GM19467 (cell line): ENCODE data around the gene EHBP1L1.

Experiments
- ATAC-seq: cut with Tn5 transposase; IDR thresholded peaks from one replicate; pipeline ENCODE4 v1.9.1; 2021; ENCODE audit warnings: mild to moderate bottlenecking, moderate library complexity; ENCODE audit not compliant: unreplicated experiment

Gene EHBP1L1

DNA sequence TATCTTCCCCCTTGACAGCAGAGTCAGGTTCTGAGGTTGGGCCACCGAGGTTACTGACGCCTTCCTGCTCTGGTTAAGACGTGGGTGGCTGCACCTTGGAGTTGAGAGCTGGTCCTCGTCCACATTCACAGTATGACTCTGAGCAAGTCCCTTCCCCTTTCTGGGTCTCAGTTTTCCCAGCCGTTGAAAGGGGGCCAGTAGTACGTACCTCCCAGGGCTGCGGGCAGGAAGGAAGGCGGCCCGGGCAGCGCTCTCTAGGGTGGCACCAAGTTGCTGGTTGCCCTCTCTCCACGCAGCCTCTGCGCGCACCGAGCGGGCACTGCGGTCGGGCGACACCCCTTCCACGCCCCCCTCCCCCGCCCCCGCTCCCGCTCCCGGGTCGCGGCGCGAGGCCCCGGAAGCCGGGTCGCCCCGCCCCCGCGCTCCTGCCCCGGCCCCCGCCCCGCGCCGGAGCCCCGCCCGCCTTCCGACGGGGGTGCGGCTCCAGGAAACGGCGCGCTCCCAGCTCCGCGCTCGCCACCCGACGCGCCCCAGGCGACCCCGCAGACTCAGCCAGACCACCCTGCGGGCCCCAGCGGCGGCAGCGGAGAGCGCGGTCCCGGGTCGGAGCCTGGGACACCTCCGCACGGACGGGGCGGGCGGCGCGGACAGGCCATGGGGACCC is at the start of gene EHBP1L1:
Gene EHBP1L1 (plus strand): TSS at position 486 of the 664 bp plus-strand sequence. CDS start 250 bp downstream, outside the sequence.
- ATAC-seq: no peak

DNA sequence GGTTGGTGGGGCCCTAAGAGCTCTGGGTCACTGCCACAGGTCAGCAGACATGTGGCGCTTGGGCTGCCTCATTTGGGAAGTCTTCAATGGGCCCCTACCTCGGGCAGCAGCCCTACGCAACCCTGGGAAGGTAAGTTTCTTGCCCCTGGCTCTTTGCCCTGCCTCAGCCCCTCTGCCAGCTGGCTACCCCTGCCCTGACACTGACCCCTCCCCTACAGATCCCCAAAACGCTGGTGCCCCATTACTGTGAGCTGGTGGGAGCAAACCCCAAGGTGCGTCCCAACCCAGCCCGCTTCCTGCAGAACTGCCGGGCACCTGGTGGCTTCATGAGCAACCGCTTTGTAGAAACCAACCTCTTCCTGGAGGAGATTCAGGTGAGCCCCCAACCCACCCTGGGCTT is 49.1 kb upstream of the EHBP1L1 start:
- ATAC-seq: no peak

DNA sequence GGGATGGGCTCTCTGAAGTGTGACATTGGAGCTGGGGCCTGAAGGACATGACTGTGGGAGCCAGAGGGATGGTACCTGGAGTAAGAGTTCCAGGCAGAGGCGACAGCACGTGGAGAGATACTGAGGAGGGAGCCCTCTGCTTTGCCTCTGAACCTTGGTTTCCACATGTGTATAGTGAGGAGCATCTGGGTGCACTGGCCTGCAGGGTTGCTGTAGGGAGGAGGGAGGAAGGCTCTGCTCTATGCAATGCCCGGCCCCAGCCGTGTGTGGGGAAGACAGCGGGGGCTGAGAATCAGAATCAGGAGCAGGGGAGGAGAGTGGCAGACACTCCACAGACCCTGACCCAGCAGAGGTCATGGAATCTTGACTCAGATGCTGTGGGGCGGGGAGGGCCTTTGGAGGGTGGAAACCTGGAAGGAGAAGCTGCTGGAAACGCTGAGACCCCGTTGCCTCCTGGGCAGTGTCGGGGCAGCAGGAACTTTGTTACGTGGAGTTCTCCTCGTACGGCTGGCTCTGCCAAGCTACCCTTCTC is 47.0 kb upstream of the EHBP1L1 start:
- no peak for ATAC-seq

DNA sequence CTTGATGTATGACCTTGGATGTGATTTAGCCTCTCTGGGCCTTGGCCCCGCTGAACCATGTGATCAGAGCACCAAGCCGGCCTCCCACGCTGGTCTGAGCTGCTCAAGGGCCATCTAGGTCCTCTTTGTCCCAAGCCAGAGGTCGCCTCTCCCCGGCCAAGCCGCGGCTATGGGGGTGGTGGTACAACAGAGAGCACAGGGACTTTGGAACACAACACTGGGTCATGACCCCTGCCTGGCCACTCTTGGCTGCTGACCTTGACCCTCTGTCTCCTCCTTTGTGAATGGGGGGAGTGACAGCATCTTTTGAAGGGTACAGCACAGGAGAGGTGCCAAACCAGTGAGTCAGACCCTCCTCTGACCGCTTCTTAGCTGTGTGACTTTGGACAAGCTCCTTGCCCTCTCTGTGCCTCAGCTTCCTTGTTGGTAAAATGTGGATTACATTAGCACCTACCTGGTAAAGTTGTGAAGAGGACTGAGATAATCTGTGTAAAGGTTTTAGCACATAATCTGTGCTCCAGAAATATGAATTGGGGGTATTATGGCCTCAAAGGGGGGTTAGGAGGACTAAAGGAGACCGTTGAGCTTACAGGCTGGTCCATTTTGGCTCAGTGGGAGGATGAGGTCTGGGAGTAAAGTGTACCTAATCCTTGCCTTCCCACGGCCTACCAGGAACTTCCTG is 46.2 kb upstream of the EHBP1L1 start:
- no peak for ATAC-seq

DNA sequence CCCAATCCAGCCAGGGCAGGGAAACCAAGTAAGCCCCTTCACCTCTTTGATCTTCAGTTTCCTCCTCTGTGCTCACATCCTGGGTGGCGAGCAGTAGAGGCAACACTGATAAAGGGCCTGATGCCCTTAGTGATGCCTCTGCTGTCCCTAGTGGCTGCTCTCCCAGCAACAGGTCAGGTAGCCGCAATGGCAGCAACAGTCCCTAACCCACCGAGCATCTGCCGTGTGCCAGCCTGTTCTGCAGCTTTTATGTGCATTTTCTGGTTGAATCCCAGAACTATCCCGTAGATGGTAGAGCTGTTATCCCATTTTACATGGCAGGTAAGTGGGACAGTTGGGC is 45.7 kb upstream of the EHBP1L1 start:
- no peak for ATAC-seq

DNA sequence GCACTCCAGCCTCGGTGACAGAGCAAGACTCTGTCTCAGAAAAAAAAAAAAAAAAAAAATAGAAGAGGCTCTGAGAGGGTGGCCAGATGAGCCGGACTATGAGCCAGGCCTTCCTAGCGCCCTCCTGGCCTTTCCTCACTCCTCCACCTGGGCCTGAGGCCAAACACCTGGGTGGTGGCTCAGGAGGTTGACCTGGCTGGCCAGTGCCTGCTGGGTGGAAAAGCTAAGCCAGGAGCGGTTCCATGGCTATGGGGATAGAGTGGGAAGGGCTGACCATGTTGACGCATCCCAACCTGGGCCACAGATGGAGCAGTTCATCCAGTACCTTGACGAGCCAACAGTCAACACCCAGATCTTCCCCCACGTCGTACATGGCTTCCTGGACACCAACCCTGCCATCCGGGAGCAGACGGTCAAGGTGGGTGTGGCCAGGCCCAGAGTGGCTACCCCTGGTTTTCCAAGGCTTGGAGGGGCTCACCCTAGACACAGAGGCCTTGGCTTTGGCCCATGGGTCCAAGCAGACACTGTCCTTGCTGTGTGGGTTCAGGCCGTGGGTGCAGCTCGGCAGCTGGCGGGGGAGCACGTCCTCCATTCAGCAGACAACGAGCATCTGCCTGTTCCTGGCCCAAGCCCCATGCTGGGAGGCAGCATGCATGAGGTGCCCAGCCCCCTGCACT is 43.3 kb upstream of the EHBP1L1 start:
- ATAC-seq: no peak

DNA sequence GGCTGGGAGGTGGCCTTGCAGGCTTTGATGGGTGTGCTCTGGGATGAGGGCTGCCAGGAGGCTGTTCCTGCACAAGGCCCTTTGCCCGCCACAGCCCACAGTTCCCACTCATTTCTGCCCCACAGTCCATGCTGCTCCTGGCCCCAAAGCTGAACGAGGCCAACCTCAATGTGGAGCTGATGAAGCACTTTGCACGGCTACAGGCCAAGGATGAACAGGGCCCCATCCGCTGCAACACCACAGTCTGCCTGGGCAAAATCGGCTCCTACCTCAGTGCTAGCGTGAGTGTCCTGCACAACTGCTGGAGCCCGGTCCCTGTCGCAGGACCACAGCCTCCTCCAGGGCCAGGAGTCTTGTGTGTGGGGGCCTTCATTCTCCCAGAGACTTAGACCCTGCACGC is 40.8 kb upstream of the EHBP1L1 start:
- ATAC-seq: no peak

DNA sequence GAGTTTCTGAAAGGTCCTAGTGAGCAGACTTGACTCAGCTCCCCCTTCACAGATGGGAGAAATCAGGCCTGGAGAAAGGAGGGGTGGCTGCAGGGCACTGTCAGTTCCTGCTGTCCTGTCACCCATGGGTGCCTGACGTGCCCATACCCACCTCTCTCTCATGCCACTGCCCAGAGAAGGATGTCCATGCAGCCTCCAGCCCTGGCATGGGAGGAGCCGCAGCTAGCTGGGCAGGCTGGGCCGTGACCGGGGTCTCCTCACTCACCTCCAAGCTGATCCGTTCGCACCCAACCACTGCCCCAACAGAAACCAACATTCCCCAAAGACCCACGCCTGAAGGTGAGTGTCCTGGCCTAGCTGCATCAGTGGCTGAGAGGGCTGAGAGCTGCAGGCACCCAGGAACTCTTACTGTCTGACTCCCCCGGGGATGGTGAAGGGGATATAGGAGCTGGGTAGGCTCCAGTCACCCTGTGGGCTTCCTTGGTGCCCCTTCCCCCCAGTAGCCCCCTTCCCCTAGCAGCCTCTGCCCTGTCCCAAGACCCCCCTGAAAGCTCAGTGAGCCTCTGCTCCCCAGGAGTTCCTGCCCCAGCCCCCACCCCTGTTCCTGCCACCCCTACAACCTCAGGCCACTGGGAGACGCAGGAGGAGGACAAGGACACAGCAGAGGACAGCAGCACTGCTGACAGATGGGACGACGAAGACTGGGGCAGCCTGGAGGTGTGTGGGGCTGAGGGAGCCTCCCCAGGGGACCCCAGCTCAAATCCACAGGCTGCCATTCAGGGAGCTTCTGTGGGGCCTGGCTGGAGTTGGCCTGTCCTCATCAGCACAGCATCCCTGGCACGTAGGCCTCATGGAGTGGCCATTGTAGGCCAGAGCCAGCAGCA is 39.2 kb upstream of the EHBP1L1 start:
- no peak for ATAC-seq

DNA sequence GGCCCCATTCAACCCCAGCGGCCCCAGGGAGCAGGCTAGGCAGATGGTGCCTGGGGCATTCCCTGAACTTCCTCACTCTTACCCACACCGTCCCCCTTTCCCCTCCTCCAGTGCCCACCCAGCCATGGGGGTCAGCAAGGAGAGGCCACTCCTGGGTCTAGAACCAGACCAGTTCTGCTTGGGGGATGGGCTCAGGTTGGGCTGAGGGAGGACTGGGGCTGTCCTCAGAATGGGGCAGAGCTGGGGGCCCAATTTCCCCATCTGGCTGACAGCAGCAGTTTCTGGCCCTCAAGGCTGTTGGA is 38.6 kb upstream of the EHBP1L1 start:
- no peak for ATAC-seq

DNA sequence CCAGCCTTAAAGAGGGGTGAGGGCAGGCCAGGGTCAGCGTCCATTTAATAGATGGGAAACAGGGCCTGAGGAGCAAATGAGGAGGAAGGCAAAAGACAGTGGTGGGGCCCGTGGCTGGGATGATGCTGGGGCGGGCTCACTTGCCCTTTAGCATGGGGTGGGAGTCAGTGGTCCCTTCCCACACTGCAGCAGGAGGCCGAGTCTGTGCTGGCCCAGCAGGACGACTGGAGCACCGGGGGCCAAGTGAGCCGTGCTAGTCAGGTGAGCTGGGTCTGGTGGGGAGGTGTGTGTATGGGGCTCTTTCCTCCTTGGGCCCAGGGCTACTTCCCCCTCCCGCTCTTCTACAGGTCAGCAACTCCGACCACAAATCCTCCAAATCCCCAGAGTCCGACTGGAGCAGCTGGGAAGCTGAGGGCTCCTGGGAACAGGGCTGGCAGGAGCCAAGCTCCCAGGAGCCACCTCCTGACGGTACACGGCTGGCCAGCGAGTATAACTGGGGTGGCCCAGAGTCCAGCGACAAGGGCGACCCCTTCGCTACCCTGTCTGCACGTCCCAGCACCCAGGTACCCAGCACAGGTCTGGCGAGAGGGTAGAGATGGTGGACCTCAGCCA is 38.1 kb upstream of the EHBP1L1 start:
- no peak for ATAC-seq

DNA sequence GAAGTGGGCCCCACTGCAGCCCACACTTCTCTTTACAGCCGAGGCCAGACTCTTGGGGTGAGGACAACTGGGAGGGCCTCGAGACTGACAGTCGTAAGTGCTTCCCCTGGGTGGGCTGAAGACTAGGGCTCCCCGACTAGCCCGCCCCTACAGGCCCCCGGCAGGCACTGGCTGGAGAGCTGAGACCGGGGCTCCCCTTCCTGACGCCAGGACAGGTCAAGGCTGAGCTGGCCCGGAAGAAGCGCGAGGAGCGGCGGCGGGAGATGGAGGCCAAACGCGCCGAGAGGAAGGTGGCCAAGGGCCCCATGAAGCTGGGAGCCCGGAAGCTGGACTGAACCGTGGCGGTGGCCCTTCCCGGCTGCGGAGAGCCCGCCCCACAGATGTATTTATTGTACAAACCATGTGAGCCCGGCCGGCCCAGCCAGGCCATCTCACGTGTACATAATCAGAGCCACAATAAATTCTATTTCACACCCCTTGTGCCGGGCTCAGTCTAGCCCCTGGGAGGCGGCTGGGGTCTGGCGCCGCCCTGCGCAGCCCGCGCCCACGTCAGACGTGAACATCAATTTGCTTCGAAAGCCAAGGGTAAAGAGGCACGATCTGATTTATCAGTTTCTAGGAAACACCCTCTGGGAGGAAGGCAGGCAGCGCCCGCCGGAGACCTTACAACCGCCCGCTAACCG is 37.5 kb upstream of the EHBP1L1 start:
- ATAC-seq: no peak

DNA sequence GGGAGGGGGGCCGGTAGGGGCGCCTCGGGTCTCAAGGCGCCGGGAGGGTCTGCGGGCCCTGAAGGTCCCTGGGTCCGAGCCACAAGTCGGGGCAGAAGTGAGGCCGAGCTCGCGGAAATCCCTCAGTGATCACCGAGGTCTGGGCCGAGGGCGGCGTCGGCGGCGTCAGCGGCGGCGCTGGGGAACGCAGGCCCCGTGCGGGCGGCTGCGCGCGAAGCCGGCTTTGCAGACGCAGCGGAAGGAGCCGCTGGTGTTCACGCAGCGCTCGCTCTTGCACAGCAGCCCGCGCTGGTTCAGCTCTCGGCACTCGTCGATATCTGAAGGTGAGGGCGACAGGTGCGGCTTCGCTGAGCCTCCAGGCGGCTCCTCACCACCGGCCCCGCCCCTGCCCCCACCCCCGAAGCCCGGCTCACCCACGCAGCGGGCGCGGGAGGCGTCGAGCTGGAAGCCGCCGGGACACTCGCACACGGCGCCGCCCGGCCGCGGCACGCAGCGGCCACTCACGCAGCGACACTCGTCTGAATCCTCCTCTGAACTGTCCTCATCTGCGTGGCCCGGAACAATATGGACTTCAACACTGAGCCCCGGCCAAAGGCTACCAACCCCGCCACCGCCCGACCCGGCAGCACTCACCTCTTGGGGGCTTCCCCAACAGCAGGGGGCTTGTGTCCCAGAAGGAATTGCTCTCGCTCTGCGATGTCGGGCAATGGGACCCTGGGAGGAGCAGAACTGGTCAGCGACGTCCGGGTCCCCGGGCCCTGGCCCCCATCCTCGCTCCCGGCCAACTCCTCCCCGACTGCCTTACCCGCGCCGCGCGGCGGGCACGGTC is 36.7 kb upstream of the EHBP1L1 start:
- no peak for ATAC-seq

DNA sequence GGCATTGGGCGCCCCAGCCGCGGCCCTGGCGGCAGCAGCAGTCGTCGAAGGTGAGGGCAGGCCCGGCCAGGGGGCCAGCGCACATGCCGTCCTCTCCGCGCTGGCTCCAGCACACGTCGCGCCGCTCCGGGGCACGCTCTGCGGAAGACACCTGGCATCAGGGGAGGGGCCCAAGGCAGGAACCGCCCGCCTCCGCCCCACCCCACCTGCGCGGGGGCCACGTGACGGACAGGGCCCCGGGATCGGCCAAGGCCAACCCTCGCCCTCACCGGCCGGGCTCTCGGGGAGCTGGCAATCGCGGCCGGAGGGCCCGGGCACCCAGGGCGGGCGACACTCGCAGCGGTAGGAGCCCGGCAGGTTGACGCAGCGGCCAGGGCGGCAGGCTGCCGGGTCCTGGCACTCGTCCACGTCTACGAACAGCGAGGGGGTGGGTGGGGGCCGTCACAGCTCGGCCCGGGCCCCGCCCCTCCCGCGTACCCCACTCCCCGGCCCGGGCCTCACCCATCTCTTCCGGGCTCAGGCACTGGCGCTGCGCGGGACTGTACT is 36.0 kb upstream of the EHBP1L1 start:
- ATAC-seq: peak; percentile 34

DNA sequence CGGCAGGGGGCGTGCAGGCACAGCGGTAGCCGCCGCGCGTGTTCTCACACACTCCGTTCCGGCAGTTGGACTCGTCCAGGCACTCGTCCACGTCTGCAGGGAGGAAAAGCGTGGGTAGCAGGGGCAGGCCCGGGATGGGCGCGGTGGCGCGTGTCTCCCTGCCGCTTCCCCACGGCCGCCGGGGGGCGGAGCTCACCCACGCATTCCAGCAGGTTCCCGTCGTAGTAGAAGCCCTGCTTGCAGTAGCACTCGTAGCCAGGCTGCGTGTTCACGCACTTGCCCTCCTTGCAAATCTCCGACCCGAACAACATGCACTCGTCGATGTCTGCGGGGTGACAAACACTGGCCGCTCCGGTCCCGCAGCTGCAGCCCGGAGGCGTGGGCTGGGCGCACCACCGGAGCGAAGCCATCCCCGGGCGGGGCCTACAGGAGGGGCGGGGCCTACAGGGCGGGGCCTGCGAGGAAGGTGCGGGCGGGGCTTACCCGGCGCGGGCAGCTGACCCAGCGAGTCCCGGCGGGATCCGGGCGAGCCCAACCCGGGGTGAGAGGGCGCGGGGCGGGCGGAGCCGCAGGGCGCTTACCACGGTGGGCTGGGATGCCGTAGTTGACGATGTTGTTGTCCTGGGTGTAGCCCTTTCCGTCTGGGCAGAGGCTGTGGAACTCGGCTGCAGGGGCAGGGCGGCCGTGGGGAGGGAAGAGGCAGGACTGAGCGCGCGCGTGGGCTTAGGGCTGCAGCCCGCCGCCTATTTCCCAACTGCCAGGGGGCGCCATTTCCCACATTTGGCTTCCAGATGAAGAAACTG is 35.4 kb upstream of the EHBP1L1 start:
- peak; percentile 57 for ATAC-seq

DNA sequence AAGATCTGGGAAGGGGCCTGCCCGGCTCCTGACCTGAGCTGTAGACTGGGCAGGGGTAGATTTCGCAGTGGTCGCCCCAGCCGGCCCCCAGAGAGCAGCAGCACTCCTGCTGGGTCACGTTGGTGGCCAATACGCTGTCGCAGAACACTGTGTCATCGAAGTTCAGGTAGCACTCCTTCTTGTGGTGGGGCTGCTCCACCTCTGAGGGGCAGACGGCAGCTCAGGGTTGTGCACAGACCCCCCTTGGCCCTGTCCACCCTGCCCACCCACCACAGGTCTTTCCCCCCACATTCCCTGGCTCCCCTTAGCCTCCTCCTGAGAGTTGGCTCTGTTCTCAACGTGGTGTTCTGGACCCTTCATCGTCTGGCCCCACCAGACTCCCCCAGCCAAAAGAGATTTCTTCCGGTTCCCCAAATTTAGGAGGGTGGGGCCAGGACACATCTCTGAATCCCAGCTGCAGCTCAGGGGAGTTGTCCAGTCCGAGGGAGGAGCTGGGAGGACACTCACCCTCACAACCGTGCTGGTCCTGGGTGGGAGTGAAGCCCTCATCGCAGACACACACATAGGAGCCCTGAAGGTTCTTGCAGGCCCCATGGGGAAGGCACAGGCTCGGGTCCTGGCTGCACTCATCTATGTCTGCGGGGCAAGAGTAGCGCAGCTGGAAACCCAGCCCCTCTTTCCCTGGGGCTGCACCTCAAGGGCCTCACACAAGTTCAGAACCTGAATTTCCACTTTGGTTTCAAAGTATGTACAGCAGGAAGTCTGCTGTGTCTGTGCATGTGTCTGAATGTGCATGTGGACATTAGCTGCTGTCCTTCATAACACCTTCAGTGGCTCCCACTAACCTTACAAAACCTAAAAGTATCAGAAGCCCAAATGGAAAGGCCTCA is 34.5 kb upstream of the EHBP1L1 start:
- no peak for ATAC-seq

DNA sequence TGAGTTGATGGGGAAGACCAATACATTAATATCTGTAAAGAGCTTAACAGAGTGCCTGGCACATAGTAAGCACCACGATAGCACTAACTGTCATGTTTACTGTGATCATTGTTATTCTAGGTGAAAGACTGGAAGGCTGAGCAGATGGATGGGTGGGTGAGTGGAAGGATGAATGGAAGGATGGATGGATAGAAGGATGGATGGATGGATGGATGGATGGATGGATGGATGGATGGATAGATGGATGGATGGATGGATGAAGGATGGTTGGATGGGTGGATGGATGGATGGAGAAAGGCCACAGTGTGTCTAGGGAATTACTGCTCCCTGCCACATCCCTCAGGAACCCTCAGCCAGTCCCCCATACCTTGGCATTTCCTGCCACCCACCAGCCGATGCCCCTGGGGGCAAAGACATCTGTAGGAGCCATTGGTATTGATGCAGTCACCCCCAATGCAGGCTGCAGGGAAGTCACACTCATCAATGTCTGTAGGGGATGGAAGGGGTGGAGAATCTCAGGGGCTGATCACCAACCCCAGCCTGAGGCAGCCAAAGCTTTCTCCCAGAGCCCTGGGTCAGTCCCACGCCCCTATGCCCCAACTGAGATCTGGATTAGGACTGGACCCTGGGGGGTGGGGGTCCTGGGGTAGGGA is 33.0 kb upstream of the EHBP1L1 start:
- ATAC-seq: no peak

DNA sequence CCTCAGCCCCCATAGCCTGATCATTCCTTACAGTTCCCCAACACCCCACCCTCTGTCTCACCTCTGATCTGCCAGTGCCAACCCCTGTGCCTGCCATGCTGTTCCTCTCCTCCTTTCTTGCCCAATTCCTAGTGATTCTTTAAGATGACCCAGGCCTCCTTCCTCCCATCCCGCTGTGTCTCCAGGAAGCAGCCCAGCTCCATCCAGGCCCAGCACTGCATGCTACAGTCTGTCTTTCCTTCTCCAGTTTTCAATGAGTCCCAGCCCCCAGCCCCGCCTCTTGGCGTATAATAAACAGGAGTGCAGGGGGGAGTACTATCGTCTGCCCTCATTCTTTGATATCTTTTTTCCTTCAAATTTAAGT is 30.0 kb upstream of the EHBP1L1 start:
- no peak for ATAC-seq
